Heart left ventricle (tissue), 13 donors: Measurements from ENCODE around the gene GALNT10.

Source experiments
- POLR2A ChIP-seq, 2 donors: fragments of 450-650 bp; IDR thresholded peaks; one replicate each; pipeline ENCODE4 v1.6.1; 2017; ENCODE audit warnings: antibody characterized with exemption in 2 of 2, mild to moderate bottlenecking in 2 of 2, moderate library complexity in 2 of 2
- TF ChIP-seq, protein P1 (sequence below), 12 donors: fragments of 200-600 bp; sonication (generic) in 4 of 12; IDR thresholded peaks; one replicate each; pipeline versions ENCODE4 v1.5.0 to v1.8.0; 2018 to 2022; ENCODE audit warnings: antibody characterized with exemption in 12 of 12, mild to moderate bottlenecking in 5 of 12
- donor health status: ischemic (EF 13 %, LVEDD 7.1; RV severe dilation, severe dysfunction).
- donor health status: DM: no; HTN: yes; CAD: no.
- donor health status: DM: no; HTN: no; CAD: no.
- donor health status: ischemic (EF 25% LVEDD 6.9; RV normal size, moderate dysfunction).
- donor health status: ischemic (EF 25% LVEDD 5.7; RV mildly dilated, moderate dysfunction).
- donor health status: ischemic (EF 35%, LVEDD 5.7; RV mildly dilated, moderate dysfunction).
- donor health status: nonischemic (EF 11% LVEDD 7.7; RV severe dilation, severe dysfunction).
- donor health status: DM: yes; HTN: yes; CAD: no.
- donor health status: PGD.
- donor health status: ischemic (EF 29% LVEDD 5.4; RV normal size, mild dysfunction).
- donor health status: nonischemic (EF 23%, LVEDD 6.1; RV moderate dilation, normal function).

DNA sequence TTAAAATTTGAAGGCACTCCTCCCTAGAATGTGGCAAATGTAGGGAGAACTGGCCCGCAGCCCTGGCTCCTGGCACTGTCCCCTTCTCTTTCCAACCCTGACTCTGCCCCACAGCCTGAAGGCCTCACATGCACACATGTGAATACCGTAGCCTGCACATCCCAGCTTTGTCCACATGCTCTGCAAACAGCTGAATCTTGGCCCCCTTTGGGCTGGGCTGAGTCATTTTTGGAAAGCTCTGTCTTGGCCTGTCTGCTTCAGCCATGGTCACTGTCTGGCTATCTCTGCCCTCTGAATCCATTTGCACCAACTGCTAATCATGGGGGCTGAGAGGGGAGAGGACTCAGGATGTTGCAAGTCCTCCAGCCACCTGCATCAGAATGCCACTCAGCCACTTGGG lies 22.1 kb upstream of the GALNT10 start:
- TF ChIP-seq, protein P1, sequence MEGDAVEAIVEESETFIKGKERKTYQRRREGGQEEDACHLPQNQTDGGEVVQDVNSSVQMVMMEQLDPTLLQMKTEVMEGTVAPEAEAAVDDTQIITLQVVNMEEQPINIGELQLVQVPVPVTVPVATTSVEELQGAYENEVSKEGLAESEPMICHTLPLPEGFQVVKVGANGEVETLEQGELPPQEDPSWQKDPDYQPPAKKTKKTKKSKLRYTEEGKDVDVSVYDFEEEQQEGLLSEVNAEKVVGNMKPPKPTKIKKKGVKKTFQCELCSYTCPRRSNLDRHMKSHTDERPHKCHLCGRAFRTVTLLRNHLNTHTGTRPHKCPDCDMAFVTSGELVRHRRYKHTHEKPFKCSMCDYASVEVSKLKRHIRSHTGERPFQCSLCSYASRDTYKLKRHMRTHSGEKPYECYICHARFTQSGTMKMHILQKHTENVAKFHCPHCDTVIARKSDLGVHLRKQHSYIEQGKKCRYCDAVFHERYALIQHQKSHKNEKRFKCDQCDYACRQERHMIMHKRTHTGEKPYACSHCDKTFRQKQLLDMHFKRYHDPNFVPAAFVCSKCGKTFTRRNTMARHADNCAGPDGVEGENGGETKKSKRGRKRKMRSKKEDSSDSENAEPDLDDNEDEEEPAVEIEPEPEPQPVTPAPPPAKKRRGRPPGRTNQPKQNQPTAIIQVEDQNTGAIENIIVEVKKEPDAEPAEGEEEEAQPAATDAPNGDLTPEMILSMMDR (IDR thresholded peaks at IDR 0.05), result no peak
- TF ChIP-seq POLR2A (IDR thresholded peaks at IDR 0.05), result no peak
